Hematopoietic multipotent progenitor cell treated with erythropoietin and hydrocortisone succinate and interleukin-3 and kit ligand, for 8 days (in vitro differentiated cells): ENCODE measurements around the gene HGD.
"Not testable (repeated sequence)": the region's sequence is repeated elsewhere in the genome, so short reads cannot be mapped to it uniquely, and the experiment has no call there.

Source experiments
- DNase-seq: peaks from one replicate; pipeline ENCODE4 v3.0.0-alpha.2; 2015

The HGD gene

GRCh38 chr3:120678331-120678947, 3.6 kb downstream of the HGD start:
- peak; percentile 27 for DNase-seq

DNA sequence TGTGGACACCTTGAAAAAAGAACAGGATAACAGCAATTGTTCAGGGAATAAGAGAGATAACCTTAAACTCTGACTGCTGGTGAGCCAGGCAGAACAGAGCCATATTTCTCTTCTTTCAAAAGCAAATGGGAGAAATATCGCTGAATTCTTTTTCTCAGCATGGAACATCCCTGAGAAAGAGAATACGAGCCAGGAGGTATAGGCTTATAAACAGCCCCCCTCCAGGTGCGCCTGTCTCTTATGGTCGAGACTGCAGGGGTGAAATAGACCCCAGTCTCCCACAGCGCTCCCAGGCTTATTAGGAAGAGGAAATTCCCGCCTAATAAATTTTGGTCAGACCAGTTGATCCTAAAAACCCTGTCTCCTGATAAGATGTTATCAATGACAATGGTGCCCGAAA, 4.8 kb downstream of the HGD start:
- not testable (repeated sequence) for DNase-seq

- no peak for DNase-seq
Observed at GRCh38 chr3:120673116-120673515, 8.9 kb downstream of the HGD start.

- no peak for DNase-seq
Observed at GRCh38 chr3:120670576-120670975, 11.5 kb downstream of the HGD start.

DNA sequence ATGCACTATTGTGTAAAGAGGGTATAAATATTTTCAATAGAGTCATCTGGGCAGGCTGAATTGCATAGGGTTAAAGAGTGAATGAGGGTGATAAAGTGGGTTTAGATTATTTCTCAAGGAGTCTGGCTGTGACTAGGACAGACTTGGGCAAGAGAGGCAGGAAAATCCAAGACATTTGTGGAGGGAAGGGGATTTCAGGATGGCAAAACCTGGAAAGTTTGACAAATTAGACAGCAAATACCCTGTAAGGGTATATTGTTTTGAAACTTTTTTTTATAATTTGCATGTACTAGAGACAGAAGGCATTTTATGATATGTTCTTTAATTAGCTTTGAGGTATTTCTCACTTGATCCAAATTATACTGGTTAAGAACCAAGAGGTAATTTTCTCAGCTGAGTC, 17.1 kb downstream of the HGD start:
- DNase-seq: no peak

GRCh38 chr3:120661945-120662344, 20.1 kb downstream of the HGD start:
- DNase-seq: no peak

DNA sequence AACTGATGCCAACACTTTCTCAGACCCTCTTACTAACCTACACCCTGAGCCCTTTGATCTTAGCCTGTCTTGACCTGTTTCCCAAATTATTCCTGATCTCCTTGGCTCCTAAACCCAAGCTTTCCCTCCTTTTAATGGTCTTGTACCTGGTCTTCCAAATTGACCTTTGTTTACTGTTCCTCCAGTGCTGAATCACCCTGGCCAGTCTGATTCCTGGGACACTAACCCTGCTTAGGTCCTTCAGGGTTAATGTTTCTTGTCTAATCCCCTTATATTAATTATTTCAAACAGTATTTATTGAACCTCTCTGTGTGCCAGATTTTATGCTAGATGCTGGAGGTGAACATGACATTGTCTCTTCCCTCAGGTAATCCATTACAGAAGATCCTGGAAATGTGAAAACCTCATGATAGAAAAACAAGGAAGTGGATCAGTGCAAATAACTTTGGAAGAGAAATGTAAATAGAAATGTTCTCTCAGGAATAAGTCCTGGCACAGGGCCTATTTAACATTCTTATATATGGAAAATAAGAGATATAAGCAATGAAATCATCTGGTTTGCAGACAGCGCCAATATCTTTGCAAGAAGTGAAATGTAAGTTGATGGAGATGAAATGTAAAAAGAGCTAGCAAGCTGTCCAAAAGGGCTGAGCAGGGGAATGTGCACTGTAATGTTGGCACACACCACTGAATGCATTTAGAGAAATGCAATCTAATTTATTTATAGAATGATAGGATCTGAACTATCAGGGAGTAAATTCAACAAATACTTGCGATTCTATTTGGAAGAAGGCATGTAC, 20.7 kb downstream of the HGD start:
- DNase-seq: no peak

- no peak for DNase-seq
Observed at GRCh38 chr3:120659834-120660233, 22.2 kb downstream of the HGD start.

DNA sequence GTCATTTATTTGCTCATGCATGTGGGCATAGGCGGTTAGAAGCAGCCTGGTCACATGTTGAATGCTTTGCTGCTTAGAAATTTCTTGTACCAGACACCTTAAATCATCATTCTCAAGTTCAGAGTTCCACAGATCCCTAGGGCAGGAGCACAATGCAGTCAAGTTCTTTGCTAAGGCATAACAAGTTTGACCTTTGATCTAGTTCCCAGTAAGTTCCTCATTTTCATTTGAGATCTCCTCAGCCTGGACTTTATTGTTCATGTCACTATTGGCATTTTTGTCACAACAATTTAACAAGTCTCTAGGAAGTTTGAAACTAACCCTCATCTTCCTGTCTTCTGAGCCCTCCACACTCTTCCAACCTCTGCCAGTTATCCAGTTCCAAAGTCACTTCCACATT, 22.8 kb downstream of the HGD start:
- DNase-seq: no peak

DNA sequence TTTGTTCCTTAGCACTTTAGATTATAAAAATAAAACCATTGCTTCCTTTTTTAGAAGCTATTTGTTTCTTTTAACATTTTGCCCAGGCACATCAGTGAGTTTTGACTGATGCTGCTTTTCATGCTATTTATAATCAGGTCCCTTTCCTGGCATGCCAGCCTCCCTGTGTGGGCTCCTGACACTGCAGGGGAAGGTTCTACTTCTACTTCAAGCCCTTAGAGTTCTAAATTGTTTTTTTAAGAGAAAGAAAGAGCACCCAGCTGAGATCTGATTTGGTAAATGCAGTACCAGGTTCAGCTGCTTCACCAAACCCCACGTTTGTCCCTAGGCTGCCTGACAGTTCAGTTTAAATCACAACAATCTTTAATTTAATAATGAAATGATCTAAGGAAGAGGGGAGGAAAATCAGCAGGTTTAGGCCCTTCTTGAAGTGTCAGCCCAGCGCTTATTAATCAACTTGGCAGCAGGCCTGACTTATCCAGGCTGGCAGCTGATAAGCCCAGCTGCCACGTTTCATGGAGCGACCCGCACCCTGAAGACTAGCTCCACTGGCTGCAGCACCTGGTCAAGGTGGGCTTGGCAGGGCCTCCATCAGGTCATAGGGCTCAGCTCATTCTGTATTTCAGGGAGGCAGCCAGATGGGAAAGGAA, 29.0 kb downstream of the HGD start:
- DNase-seq: no peak

DNA sequence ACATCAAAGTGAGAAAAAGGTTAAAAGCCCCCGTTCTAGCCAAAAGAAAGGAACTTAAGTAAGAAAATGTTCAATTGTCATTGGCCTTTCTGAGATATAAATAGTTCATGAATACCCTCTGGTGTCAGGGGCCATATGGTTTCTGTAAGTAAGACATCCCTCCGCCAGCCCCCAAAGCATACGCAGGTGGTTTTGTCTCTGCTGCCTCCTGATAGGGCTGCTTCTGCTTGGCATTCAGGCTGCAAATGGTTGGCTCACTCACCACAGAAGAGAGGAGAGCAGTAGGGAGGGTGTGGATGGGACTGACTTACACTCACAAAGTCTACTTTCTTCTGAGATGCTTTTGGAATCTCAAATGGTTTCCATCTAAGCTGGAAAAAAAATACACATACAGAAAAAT, 29.8 kb downstream of the HGD start:
- no peak for DNase-seq

DNA sequence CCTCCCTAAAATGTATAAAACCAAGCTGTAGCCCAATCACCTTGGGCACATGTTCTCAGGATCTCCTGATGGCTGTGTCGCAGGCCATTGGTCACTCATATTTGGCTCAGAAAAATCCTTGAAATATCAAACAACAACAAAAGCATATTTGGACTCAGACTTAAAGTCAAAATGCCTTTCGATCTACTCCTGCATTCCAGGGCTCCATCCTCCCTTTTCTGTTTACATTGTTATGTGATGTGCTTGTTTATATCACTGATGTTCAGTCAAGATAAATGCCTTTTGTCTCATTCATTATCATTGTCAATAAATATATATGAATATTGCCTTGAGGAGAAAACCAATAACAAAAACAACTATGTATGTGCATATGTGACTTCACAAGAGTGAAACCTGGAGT, 31.7 kb downstream of the HGD start:
- no peak for DNase-seq

GRCh38 chr3:120649830-120650233, 32.2 kb downstream of the HGD start:
- DNase-seq: no peak

- no peak for DNase-seq
Observed at GRCh38 chr3:120648290-120648689, 33.7 kb downstream of the HGD start.

- peak; percentile 11 for DNase-seq
Observed at GRCh38 chr3:120646771-120647432, 35.1 kb downstream of the HGD start.

- DNase-seq: no peak
Observed at GRCh38 chr3:120645083-120645845, 36.8 kb downstream of the HGD start.

DNA sequence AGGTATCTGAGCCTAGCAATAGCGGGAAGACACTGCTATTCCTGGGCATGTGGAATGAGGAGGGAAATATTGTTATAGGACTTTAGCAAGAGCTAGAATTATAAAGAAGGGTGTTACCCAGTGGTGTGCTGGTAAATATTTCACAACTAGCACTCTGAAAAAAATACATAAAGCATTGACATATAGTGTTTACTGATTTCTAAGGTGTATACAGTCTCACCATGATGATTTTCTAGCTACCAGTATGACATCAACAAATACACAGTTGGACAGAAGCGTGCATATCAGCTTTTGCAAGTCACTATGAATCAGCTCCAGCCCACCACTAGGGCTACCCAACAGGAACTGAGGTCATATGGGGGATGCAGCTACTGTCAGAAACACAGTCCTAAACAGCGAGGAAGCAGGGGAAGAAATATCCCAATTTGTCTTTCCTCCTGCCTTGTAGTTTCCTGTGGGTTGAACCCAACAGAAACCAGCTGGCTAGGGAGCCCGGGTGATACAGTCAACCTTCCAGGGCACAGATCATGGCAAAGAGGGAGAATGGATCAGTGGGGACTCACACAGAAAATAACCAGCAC, 39.6 kb downstream of the HGD start:
- peak; percentile 76 for DNase-seq

DNA sequence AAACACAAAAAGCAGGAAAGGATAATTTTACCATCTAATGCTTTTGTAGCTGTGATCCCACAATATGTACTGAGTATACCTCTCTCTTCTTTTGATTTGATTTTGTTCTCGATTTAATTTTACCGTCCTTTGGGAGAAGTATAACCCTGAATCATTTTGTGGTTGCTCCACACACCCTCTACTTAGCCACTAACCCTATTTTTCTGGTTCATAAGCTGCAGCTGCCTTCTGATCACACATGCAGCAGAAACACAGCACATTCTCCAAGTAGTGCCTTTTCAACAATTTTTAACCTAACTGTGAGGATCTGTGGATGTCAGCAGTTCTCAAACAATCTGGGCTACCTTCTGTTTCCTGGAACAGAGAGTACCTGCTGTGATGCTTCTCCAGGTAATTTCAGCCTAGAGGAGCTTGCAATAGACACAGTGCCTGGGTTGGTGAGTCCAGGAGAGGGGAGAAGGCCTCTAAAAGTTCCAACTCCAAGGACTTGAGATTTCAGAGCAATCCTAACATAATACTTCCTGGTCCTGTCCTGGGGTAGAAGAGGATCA, 40.3 kb downstream of the HGD start:
- no peak for DNase-seq

DNA sequence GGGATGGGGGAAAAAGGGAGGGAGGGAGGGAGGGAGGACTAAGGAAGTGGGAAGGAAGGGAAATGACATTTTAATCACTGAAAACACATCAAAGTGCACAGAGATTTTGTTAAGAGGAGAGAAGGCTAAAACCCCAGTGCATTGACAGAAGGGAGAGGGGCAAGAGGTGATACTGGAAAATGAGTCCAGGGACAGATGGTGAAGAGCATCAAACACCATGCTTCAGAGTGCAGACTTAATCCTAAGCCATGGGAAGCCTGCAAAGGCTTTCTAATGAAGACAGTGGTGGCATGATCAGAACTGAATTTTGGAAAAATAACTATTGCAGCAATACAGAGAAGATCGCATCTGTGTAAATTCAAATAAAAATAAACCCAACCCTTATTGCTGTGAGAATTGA, 41.8 kb downstream of the HGD start:
- no peak for DNase-seq

DNA sequence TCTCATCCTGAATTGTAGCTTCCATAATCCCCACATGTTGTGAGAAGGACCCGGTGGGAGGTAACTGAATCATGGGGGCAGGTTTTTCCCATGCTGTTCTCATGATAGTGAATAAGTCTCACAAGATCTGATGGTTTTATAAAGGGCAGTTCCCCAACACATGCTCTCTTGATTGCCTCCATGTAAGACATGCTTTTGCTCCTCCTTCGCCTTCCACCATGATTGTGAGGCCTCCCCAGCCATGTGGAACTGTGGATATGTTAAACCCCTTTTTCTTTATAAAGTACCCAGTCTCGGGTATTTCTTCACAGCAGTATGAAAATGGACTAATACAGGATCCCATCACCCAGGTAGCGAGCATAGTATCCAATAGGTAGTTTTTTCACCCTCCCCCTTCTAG, 43.2 kb downstream of the HGD start:
- DNase-seq: not testable (repeated sequence)

- DNase-seq: no peak
Observed at GRCh38 chr3:120637851-120638559, 44.0 kb downstream of the HGD start.
